K562 (cell line): ENCODE results near the gene COMMD1.

Experiments used
- ELF4 ChIP-seq: fragments of 450-650 bp; formaldehyde crosslinking; IDR thresholded peaks from 2 replicates; pipeline ENCODE4 v1.4.0; 2022; ENCODE audit warnings: missing genetic modification characterization
- POLR2A ChIP-seq: fragments of 450-650 bp; conservative IDR thresholded peaks from 2 replicates; pipeline ENCODE4 v1.6.1; 2016
- ZNF780A ChIP-seq: fragments of 250-450 bp; sonication (Bioruptor Pico); IDR thresholded peaks from 2 replicates; pipeline ENCODE4 v1.5.0; 2021; ENCODE audit warnings: mild to moderate bottlenecking
- TF ChIP-seq, protein P1 (sequence below), 3 experiments: IDR thresholded peaks in 2 of 3; conservative IDR thresholded peaks in 1 of 3; 2 replicates each; pipeline ENCODE4 v1.5.1; 2011 to 2012; ENCODE audit warnings: low read length in 3 of 3, mild to moderate bottlenecking in 3 of 3, control low read depth in 2 of 3, improper control_type of control experiment in 1 of 3, inconsistent platforms in 1 of 3, low read depth in 1 of 3, mixed read lengths in 1 of 3, moderate library complexity in 1 of 3; ENCODE audit not compliant: insufficient read depth in 2 of 3
- TF ChIP-seq, protein P2 (sequence below): fragments of 250-450 bp; sonication (Bioruptor Pico); IDR thresholded peaks from 2 replicates; pipeline ENCODE4 v1.8.0; 2021; ENCODE audit warnings: borderline replicate concordance, mild to moderate bottlenecking, moderate library complexity; ENCODE audit not compliant: poor library complexity, severe bottlenecking

DNA sequence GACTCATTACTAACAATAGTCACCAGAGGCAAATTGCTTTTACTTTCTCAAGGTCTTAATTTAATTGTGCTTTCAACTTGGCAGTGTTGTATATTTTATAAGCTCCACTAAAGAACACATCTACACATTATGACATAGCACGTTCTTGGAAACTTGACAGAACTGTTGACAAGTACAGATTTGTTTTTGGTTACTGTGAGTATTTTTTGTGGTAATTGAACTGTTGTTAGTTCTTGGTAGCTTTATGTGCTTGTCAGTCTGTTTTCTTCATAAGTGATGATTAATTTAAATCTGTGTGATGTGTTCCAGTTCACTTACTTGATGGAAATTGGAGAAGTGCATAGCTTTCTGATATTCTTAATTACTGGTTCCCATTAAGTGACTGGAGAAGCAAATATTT lies 63.9 kb downstream of the COMMD1 start:
- TF ChIP-seq, protein P1, sequence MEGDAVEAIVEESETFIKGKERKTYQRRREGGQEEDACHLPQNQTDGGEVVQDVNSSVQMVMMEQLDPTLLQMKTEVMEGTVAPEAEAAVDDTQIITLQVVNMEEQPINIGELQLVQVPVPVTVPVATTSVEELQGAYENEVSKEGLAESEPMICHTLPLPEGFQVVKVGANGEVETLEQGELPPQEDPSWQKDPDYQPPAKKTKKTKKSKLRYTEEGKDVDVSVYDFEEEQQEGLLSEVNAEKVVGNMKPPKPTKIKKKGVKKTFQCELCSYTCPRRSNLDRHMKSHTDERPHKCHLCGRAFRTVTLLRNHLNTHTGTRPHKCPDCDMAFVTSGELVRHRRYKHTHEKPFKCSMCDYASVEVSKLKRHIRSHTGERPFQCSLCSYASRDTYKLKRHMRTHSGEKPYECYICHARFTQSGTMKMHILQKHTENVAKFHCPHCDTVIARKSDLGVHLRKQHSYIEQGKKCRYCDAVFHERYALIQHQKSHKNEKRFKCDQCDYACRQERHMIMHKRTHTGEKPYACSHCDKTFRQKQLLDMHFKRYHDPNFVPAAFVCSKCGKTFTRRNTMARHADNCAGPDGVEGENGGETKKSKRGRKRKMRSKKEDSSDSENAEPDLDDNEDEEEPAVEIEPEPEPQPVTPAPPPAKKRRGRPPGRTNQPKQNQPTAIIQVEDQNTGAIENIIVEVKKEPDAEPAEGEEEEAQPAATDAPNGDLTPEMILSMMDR (IDR thresholded peaks at IDR 0.05 in 2 of 3, conservative IDR thresholded peaks at IDR 0.05 in 1 of 3; ENCODE audit: insufficient read depth in 2 of 3, low read depth in 1 of 3, low read length in 3 of 3): no peak
- TF ChIP-seq POLR2A: no peak
- TF ChIP-seq, protein P2, sequence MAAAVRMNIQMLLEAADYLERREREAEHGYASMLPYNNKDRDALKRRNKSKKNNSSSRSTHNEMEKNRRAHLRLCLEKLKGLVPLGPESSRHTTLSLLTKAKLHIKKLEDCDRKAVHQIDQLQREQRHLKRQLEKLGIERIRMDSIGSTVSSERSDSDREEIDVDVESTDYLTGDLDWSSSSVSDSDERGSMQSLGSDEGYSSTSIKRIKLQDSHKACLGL (CRISPR knock-in tag): no peak
- no peak for TF ChIP-seq ELF4 (CRISPR knock-in tag)
- TF ChIP-seq ZNF780A (CRISPR knock-in tag): no peak
